ENCODE results near the gene PPP1R17. TPM values are rescaled to one million over a fixed set of nuclear protein-coding genes. Genes with fewer than 3 reads are reported as not detected.

The PPP1R17 gene
- total RNA-seq, 2 experiments from 2014 or later, result not detected

DNA sequence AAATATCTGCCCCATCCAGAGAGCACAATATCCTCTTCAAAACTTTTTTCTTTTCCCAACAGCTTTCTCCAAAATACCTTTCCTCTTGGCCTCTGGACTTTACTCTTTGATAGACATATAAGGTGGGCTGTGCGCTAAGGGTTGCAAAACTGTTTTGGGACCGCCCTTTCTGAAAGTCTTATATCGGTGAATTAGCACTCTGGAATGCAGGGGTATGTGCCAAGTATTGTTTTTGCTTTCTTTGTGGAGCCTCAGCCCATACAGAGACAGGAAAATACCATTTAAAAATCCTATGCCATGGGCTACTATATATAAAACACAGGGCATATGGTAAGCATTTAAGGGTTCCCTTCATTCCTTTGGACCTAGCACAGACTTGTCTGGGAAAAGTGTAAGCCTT, 37.7 kb downstream of the PPP1R17 start:
- CTCF ChIA-PET, result no interaction called here
- POLR2A ChIA-PET, result no interaction called here

DNA sequence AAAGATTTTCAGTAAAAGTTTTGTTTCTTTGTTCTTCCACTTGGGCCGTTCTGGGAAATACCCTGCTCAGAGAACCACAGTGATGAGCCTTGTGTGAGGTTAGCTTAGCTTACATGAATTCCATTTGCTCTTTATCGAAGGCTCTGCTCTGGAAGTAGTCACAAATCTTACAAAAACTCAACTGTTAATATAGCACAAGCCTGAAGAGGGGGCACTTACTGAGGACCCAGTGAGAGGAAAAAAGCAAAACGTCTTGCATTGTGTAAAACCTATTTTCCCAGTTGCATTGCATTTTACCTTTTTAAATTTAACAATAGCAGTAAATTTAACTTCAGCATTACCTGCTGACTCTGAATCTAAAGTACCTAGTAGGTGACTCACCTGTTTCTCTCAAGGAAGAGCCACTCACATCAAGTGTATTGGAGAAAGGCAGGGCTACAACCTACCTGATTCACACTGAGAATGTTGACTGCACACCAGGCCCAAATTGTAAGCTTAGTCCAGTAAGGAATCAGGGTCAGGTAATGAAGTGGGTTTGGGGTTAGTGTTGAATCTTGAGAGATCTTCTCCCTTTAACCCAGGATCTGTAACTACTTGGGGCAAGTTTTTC, 42.3 kb downstream of the PPP1R17 start:
- no peaks in the 10 kb centered on the region for H3K4me1 Mint-ChIP-seq
- no peaks in the 10 kb centered on the region for H3K27me3 Mint-ChIP-seq
- ChIA-PET POLR2A (no interaction called here), CTCF (no interaction called here)
- H3K36me3 Mint-ChIP-seq (ENCODE audit: low read depth), result no peaks in the 10 kb centered on the region
- no peak for DNase-seq
- no peak overlapping the region for H3K4me3 Mint-ChIP-seq
- H3K27ac Mint-ChIP-seq, result no peak overlapping the region
- peaks cover 3% of the 10 kb centered on the region for H3K9me3 Mint-ChIP-seq

More for the DNA sequence above, 37.7 kb downstream of the PPP1R17 start:
- DNase-seq, result no peak
- Mint-ChIP-seq H3K4me3 (no peak overlapping the region), H3K9me3 (no peaks in the 10 kb centered on the region), H3K27me3 (no peaks in the 10 kb centered on the region), H3K36me3 (ENCODE audit: low read depth) (no peaks in the 10 kb centered on the region), H3K4me1 (no peaks in the 10 kb centered on the region), H3K27ac (no peak overlapping the region)

DNA sequence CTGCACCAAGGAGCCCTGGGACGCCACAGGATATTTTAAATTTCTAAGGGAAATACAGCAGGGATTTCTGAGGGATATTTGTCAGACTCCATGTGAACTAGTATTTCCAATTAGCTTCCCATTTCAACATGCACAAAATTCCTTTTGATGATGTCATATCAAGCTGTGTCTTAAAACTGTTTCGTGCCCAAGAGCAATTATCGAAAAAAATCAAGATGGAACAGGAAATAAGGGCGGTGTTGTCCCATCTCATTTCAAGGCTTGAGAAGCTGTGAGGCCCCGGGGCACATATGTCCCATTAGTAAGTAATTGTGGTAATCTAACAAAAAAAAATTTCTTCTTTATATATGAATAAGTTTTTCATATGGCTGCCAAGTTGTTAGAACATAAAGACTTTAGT, 47.4 kb downstream of the PPP1R17 start:
- Mint-ChIP-seq H3K4me3 (no peak overlapping the region), H3K27ac (no peak overlapping the region), H3K27me3 (no peaks in the 10 kb centered on the region), H3K4me1 (no peaks in the 10 kb centered on the region), H3K36me3 (ENCODE audit: low read depth) (no peaks in the 10 kb centered on the region), H3K9me3 (peaks cover 3% of the 10 kb centered on the region)
- ChIA-PET POLR2A (no interaction called here), CTCF (interaction anchor here (1.1 kb wide), 1 partner anchor 8 kb away, joined by 3 read pairs; no protein-coding TSS in a partner anchor)
- no peak for DNase-seq

DNA sequence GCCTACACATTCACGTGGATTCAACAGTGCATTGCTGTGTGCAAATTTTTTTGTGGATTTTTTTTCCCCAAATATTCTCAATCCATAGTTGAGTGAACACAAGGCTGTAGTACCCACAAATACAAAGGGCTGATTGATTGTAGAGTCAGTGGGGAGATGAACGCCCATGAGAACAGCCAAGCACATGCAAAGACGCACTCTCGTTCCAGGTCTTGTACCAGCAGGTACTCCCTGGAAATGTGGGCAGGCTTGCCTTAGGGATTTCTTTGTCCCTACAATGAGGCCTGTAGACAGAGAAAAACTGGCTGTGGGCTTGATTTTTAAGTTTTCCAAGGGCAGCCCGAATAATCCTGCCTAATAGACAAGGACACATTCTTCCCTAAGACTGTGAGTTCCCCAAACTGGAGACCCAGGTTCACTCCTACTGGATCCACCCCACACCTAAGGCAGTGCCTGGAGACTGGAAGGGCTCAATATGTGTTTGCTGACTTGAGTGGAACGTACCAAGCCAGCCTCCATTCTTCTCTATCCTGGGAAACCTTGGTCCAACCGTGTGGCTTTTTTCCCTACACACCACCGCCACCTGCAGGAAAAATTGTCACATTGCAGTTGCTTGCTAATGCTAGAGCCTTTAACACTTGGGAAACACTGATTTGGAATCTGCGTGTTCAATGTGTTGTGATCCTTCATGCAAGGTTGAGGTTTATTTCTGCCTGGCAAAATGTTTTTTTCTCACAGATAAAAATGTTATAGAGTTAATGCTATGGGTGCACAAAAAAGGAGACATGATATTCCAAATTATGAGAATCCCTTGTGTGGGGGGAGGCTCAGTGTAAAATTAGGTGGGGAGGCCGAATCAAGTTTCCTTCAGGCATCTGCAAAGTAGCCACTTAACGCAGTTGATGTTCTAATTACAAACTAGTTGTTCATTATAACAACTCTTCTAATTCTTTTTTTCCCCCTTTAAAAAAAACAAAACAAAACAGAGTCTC, 49.3 kb downstream of the PPP1R17 start:
- peak; percentile 17 for DNase-seq
- H3K4me1 Mint-ChIP-seq, result no peaks in the 10 kb centered on the region
- ChIA-PET CTCF (interaction anchor here (1.0 to 1.1 kb wide), 2 partner anchors 293 to 603 kb away, joined by 3 to 5 read pairs; no protein-coding TSS in a partner anchor), POLR2A (no interaction called here)
- no peak overlapping the region for H3K4me3 Mint-ChIP-seq
- no peaks in the 10 kb centered on the region for H3K27me3 Mint-ChIP-seq
- H3K36me3 Mint-ChIP-seq (ENCODE audit: low read depth), result no peaks in the 10 kb centered on the region
- H3K27ac Mint-ChIP-seq, result no peak overlapping the region
- H3K9me3 Mint-ChIP-seq, result no peaks in the 10 kb centered on the region

DNA sequence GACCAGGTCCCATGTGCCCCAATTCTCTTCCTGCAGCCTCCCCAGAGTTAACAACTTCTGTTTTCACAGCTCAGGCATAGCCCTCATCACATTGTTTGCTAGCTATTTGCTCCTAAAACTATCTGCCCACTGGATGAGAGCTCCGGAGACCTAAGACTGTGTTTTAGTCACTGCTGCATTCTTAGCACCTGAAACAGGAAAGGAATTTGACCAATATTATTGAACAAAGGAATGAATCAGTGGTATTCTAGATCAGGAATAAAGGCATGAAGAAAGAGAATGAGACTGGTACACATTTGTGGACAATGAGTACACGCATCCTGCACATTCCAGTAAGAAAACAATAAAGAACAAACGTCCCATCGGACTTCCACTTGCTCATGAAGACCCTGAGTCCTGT, 54.8 kb downstream of the PPP1R17 start:
- Mint-ChIP-seq H3K4me1 (no peaks in the 10 kb centered on the region), H3K27ac (no peak overlapping the region), H3K36me3 (ENCODE audit: low read depth) (no peaks in the 10 kb centered on the region), H3K27me3 (no peaks in the 10 kb centered on the region), H3K4me3 (no peak overlapping the region), H3K9me3 (no peaks in the 10 kb centered on the region)
- CTCF ChIA-PET, result no interaction called here
- POLR2A ChIA-PET, result no interaction called here
- no peak for DNase-seq

DNA sequence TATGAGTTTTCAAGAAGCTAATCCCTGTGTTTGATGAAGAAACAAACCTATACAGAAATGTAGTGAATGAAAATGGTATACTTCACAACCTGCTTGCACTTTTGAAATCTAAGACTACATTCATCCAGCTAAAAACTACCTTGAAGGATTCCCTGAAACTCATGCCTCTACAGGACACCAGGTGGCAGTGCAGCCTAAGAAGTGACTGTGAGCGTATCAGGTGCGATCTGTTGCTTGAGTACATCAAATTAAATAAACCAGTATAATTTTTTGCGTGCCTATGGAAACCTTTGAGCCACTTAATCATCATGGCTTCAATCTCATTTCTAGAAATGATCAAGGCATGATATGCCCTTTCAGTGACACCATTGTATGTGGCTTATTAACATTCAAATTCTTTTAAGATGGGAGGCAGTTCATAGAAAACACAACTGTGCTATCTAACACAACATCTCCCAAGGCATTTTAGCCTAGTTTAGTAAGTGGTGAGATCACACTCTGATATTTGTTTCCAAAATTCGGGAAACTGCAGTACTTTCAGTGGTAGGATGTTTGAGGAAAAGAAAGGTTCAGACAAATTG, 57.4 kb downstream of the PPP1R17 start:
- H3K27ac Mint-ChIP-seq, result no peak overlapping the region
- no peaks in the 10 kb centered on the region for H3K4me1 Mint-ChIP-seq
- no peak overlapping the region for H3K4me3 Mint-ChIP-seq
- H3K27me3 Mint-ChIP-seq, result no peaks in the 10 kb centered on the region
- peak; percentile 42 for DNase-seq
- H3K9me3 Mint-ChIP-seq, result no peaks in the 10 kb centered on the region
- ChIA-PET POLR2A (no interaction called here), CTCF (interaction anchor here (1.2 to 1.7 kb wide), 4 partner anchors 53 to 735 kb away, joined by 3 to 7 read pairs (median 4); no protein-coding TSS in a partner anchor)
- no peaks in the 10 kb centered on the region for H3K36me3 Mint-ChIP-seq (ENCODE audit: low read depth)

DNA sequence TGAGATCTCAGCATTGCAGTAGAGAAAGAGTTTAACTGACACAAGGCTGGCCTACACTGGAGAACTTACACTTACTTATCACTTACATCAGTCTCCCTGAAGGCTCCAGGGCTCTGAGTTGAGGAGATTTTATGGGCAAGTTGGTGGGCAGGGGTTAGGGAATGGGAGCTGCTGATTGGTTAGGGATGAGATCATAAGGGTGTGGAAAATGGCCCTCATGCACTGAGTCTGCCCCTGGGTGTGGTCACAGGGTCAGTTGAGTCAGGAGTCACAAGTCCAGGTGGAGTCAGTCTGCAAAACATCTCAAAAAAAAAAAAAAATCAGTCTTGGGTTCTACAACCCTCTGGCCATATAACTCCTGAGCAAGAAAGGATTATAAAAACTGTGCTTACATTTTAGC, 60.5 kb downstream of the PPP1R17 start:
- no peak overlapping the region for H3K4me3 Mint-ChIP-seq
- POLR2A ChIA-PET, result no interaction called here
- no peaks in the 10 kb centered on the region for H3K36me3 Mint-ChIP-seq (ENCODE audit: low read depth)
- H3K9me3 Mint-ChIP-seq, result no peaks in the 10 kb centered on the region
- no peak overlapping the region for H3K27ac Mint-ChIP-seq
- H3K27me3 Mint-ChIP-seq, result no peaks in the 10 kb centered on the region
- CTCF ChIA-PET, result no interaction called here
- no peaks in the 10 kb centered on the region for H3K4me1 Mint-ChIP-seq
- no peak for DNase-seq

DNA sequence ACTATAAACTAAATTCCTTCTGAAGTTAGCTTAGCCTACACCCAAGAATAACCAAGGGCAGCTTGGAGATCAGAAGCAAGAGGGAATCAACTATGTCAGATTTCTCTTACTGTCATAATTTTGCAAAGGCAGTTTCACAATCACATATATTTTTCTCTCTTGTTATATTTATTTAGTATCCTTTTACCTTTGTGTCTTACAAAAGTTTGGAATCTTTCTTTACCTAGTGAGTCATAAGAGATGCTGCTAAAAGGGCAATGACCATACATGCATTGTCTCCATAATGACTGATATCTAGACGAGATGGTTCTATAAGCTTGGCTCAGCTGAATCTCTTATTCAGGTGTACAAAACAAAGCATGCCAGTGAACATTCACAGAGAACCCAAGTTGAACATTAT, 61.1 kb downstream of the PPP1R17 start:
- no peaks in the 10 kb centered on the region for H3K4me1 Mint-ChIP-seq
- no peaks in the 10 kb centered on the region for H3K27me3 Mint-ChIP-seq
- ChIA-PET CTCF (no interaction called here), POLR2A (no interaction called here)
- DNase-seq, result no peak
- H3K36me3 Mint-ChIP-seq (ENCODE audit: low read depth), result no peaks in the 10 kb centered on the region
- H3K27ac Mint-ChIP-seq, result no peak overlapping the region
- H3K4me3 Mint-ChIP-seq, result no peak overlapping the region
- no peaks in the 10 kb centered on the region for H3K9me3 Mint-ChIP-seq

DNA sequence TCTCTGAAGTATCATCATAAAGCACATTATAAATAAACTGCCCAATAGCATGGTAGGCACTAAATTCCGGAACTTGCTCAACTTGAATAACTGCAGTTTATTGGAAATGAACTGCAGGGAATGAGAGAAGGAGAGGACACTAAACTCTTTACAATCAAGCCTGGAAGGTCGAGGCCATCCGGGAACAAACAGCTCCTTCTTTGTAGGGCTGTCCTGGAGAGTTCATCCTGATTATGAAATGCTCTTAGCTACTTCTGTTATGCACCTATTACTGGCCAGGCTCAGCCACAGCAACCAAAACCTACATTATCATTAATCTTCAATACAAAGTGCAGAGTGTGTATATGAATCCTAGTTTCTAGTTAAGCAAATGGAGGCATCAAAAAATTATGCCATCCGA, 64.7 kb downstream of the PPP1R17 start:
- CTCF ChIA-PET, result no interaction called here
- H3K36me3 Mint-ChIP-seq (ENCODE audit: low read depth), result no peaks in the 10 kb centered on the region
- H3K4me1 Mint-ChIP-seq, result no peaks in the 10 kb centered on the region
- no peak overlapping the region for H3K27ac Mint-ChIP-seq
- no peak overlapping the region for H3K4me3 Mint-ChIP-seq
- DNase-seq, result no peak
- POLR2A ChIA-PET, result no interaction called here
- no peaks in the 10 kb centered on the region for H3K27me3 Mint-ChIP-seq
- no peaks in the 10 kb centered on the region for H3K9me3 Mint-ChIP-seq

Other genes with a start within 250 kb of the PPP1R17 start
- gene ITPRID1, start 173.1 kb upstream of the PPP1R17 start, total RNA-seq, result not detected